GM23338 (cell line): ENCODE data around the gene FARS2. TPM values are rescaled to one million over a fixed set of nuclear protein-coding genes. Genes with fewer than 3 reads are reported as not detected.

ENCODE experiments used
- ATAC-seq: fragments of 200-7000 bp; cut with Tn5 transposase; 3 replicates; pipeline ENCODE4 v1.9.1; 2020
- DNase-seq: peaks from one replicate; pipeline ENCODE4 v3.0.0-alpha.2; 2015; ENCODE audit warnings: low spot score
- H2AFZ ChIP-seq: fragments of 200-600 bp; sonication (generic); 2 replicates; pipeline ENCODE4 v1.8.0; 2016; ENCODE audit warnings: antibody characterized with exemption, mild to moderate bottlenecking, moderate library complexity
- H3F3A ChIP-seq: fragments of 200-600 bp; sonication (generic); replicated peaks from 2 replicates; pipeline ENCODE4 v1.8.0; 2017; ENCODE audit warnings: antibody characterized with exemption, mixed run types, low read depth
- H3K27ac ChIP-seq: fragments of 200-600 bp; sonication (generic); 2 replicates; pipeline ENCODE4 v1.6.1; 2016; ENCODE audit warnings: low read depth
- H3K27me3 ChIP-seq: fragments of 200-600 bp; sonication (generic); 2 replicates; pipeline ENCODE4 v1.8.0; 2016; ENCODE audit warnings: mild to moderate bottlenecking, mixed run types, moderate library complexity; ENCODE audit not compliant: insufficient read depth
- H3K36me3 ChIP-seq: fragments of 200-600 bp; sonication (generic); 2 replicates; pipeline ENCODE4 v1.8.0; 2016; ENCODE audit warnings: mild to moderate bottlenecking; ENCODE audit not compliant: insufficient read depth
- H3K4me1 ChIP-seq: fragments of 200-600 bp; sonication (generic); 2 replicates; pipeline ENCODE4 v1.8.0; 2016; ENCODE audit warnings: mild to moderate bottlenecking, moderate library complexity; ENCODE audit not compliant: insufficient read depth
- H3K4me2 ChIP-seq: fragments of 200-600 bp; sonication (generic); 2 replicates; pipeline ENCODE4 v1.7.1; 2017; ENCODE audit warnings: mixed run types
- H3K4me3 ChIP-seq: fragments of 200-600 bp; sonication (generic); 2 replicates; pipeline ENCODE4 v1.6.1; 2016; ENCODE audit warnings: mixed run types
- H3K79me2 ChIP-seq: fragments of 200-600 bp; sonication (generic); replicated peaks from 2 replicates; pipeline ENCODE4 v1.8.0; 2017; ENCODE audit warnings: mild to moderate bottlenecking; ENCODE audit not compliant: insufficient read depth
- H3K9me2 ChIP-seq: fragments of 200-600 bp; sonication (generic); 2 replicates; pipeline ENCODE4 v1.8.0; 2017; ENCODE audit not compliant: insufficient read depth
- H4K20me1 ChIP-seq: fragments of 200-600 bp; sonication (generic); replicated peaks from 2 replicates; pipeline ENCODE4 v1.8.0; 2017; ENCODE audit warnings: mild to moderate bottlenecking; ENCODE audit not compliant: insufficient read depth
- H3K27ac Mint-ChIP-seq: 2 replicates; pipeline ENCODE4 v1.8.0; 2020; ENCODE audit warnings: inconsistent platforms, mild to moderate bottlenecking, moderate library complexity, mixed read lengths
- H3K27me3 Mint-ChIP-seq: 3 replicates; pipeline ENCODE4 v1.8.0; 2022; ENCODE audit warnings: low read depth, mild to moderate bottlenecking, moderate library complexity, mixed read lengths, inconsistent platforms; ENCODE audit not compliant: insufficient read depth, poor library complexity
- H3K36me3 Mint-ChIP-seq: 3 replicates; pipeline ENCODE4 v1.8.0; 2021; ENCODE audit warnings: low read depth, mild to moderate bottlenecking, inconsistent platforms, moderate library complexity, mixed read lengths
- H3K4me1 Mint-ChIP-seq: 3 replicates; pipeline ENCODE4 v1.8.0; 2020; ENCODE audit warnings: mild to moderate bottlenecking, inconsistent platforms, mixed read lengths
- H3K4me3 Mint-ChIP-seq: 3 replicates; pipeline ENCODE4 v1.8.0; 2021; ENCODE audit warnings: moderate library complexity, mild to moderate bottlenecking, inconsistent platforms, mixed read lengths
- H3K9me3 Mint-ChIP-seq: 3 replicates; pipeline ENCODE4 v1.8.0; 2020; ENCODE audit warnings: moderate library complexity, mild to moderate bottlenecking, inconsistent platforms, mixed read lengths
- EZH2 ChIP-seq: fragments of 200-600 bp; sonication (generic); IDR thresholded peaks from one replicate; pipeline ENCODE4 v1.8.0; 2017; ENCODE audit warnings: antibody characterized with exemption, mild to moderate bottlenecking, low read depth; ENCODE audit not compliant: unreplicated experiment
- EZH2phosphoT487 ChIP-seq: fragments of 200-600 bp; sonication (generic); IDR thresholded peaks from one replicate; pipeline ENCODE4 v1.8.1; 2018; ENCODE audit warnings: antibody characterized with exemption; ENCODE audit not compliant: unreplicated experiment
- JUNB ChIP-seq: IDR thresholded peaks from one replicate; pipeline ENCODE4 v1.6.1; 2016; ENCODE audit warnings: antibody characterized with exemption; ENCODE audit not compliant: unreplicated experiment
- NANOG ChIP-seq: IDR thresholded peaks from 2 replicates; pipeline ENCODE4 v1.6.1; 2016; ENCODE audit warnings: antibody characterized with exemption, borderline replicate concordance
- POLR2AphosphoS5 ChIP-seq: IDR thresholded peaks from 2 replicates; pipeline ENCODE4 v1.6.1; 2016; ENCODE audit warnings: antibody characterized with exemption, low read depth
- STAT1 ChIP-seq: IDR thresholded peaks from one replicate; pipeline ENCODE4 v1.6.1; 2016; ENCODE audit warnings: antibody characterized with exemption; ENCODE audit not compliant: unreplicated experiment
- ZNF114 ChIP-seq: fragments of 250-450 bp; sonication (Bioruptor Pico); IDR thresholded peaks from 2 replicates; pipeline ENCODE4 v1.5.0; 2020; ENCODE audit warnings: mild to moderate bottlenecking, moderate library complexity
- ZNF331 ChIP-seq: fragments of 250-450 bp; sonication (Bioruptor Pico); IDR thresholded peaks from 2 replicates; pipeline ENCODE4 v1.5.0; 2020; ENCODE audit warnings: low read depth, mild to moderate bottlenecking, moderate library complexity
- polyA plus RNA-seq: library from polyadenylated mRNA; unstranded; fragments of >200 nt; fragmentation: Nextera tagmentation; extraction: Ambion mirVana; gene quantifications from 2 replicates; pipeline ENCODE4 v1.2.1, GENCODE V29; 2016
- total RNA-seq: library from RNA; depleted of rRNA; stranded (reverse); fragments of >200 nt; shearing (Covaris generic); gene quantifications from 2 replicates; pipeline ENCODE4 v1.2.3, GENCODE V29; 2014
- TF ChIP-seq, protein P1 (sequence below): IDR thresholded peaks from one replicate; pipeline ENCODE4 v1.6.1; 2018; ENCODE audit warnings: antibody characterized with exemption; ENCODE audit not compliant: unreplicated experiment
- TF ChIP-seq, protein P2 (sequence below), 2 experiments: fragments of 200-600 bp in 1 of 2; sonication (generic) in 1 of 2; conservative IDR thresholded peaks; 2 replicates each; pipeline versions ENCODE4 v1.5.1 to v1.6.1; 2016 to 2017; ENCODE audit warnings: antibody characterized with exemption in 2 of 2, low read depth in 2 of 2, mild to moderate bottlenecking in 2 of 2, moderate library complexity in 1 of 2

FARS2 gene
- total and polyA plus RNA-seq, 2 experiments from 2014 or later, result 7.6 to 19.0 TPM

DNA sequence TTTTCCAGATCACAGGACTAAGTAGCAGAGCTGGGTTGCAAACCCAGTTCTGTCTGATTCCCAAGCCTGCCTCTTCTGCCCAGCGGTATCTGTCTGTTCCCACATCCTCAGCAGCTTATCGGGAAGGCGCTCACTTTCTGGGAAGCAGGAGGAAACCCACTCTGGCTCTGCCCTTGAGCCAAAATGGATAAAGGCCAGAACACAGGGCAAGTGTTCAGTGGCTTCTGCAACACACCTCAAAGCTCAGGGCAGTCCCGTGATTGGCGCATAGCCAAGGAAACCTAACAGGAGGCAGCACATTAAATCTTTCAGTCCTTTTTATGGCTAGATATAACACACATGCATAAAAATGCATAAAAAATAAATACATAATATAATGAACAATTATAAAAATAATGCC, 483.2 kb downstream of the FARS2 start:
- Mint-ChIP-seq H3K4me3 (no peak overlapping the region), H3K27me3 (peaks cover 11% of the 10 kb centered on the region)
- TF ChIP-seq EZH2phosphoT487 (no peak), POLR2AphosphoS5 (no peak), ZNF114 (CRISPR knock-in tag) (no peak), ZNF331 (CRISPR knock-in tag) (no peak), STAT1 (no peak), EZH2 (no peak), JUNB (no peak)
- TF ChIP-seq, protein P1, sequence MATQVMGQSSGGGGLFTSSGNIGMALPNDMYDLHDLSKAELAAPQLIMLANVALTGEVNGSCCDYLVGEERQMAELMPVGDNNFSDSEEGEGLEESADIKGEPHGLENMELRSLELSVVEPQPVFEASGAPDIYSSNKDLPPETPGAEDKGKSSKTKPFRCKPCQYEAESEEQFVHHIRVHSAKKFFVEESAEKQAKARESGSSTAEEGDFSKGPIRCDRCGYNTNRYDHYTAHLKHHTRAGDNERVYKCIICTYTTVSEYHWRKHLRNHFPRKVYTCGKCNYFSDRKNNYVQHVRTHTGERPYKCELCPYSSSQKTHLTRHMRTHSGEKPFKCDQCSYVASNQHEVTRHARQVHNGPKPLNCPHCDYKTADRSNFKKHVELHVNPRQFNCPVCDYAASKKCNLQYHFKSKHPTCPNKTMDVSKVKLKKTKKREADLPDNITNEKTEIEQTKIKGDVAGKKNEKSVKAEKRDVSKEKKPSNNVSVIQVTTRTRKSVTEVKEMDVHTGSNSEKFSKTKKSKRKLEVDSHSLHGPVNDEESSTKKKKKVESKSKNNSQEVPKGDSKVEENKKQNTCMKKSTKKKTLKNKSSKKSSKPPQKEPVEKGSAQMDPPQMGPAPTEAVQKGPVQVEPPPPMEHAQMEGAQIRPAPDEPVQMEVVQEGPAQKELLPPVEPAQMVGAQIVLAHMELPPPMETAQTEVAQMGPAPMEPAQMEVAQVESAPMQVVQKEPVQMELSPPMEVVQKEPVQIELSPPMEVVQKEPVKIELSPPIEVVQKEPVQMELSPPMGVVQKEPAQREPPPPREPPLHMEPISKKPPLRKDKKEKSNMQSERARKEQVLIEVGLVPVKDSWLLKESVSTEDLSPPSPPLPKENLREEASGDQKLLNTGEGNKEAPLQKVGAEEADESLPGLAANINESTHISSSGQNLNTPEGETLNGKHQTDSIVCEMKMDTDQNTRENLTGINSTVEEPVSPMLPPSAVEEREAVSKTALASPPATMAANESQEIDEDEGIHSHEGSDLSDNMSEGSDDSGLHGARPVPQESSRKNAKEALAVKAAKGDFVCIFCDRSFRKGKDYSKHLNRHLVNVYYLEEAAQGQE, result no peak
- TF ChIP-seq, protein P2, sequence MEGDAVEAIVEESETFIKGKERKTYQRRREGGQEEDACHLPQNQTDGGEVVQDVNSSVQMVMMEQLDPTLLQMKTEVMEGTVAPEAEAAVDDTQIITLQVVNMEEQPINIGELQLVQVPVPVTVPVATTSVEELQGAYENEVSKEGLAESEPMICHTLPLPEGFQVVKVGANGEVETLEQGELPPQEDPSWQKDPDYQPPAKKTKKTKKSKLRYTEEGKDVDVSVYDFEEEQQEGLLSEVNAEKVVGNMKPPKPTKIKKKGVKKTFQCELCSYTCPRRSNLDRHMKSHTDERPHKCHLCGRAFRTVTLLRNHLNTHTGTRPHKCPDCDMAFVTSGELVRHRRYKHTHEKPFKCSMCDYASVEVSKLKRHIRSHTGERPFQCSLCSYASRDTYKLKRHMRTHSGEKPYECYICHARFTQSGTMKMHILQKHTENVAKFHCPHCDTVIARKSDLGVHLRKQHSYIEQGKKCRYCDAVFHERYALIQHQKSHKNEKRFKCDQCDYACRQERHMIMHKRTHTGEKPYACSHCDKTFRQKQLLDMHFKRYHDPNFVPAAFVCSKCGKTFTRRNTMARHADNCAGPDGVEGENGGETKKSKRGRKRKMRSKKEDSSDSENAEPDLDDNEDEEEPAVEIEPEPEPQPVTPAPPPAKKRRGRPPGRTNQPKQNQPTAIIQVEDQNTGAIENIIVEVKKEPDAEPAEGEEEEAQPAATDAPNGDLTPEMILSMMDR (conservative IDR thresholded peaks at IDR 0.05; ENCODE audit: low read depth in 2 of 2), result no peak

DNA sequence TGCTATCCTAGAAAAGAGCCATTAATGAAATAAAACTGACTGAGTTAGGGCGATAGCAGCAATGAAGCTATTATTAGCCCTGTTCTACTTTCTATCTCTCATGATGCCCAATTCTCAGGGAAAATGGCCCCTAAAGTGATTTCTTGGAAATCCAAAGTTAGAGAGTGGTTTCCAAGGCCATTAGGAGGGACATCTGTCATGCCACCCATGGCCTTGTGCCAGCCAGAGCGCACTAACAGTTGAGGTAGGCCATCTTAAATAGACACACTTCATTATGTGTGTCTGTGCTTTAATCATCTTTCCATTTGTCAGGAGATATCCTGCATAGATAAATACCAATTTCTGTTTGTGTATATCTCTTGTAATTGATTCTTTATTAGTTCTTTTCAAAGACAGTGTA, 483.8 kb downstream of the FARS2 start:
- H3K9me3 Mint-ChIP-seq, result no peaks in the 10 kb centered on the region
- Histone ChIP-seq H3K4me1 (no peaks in the 10 kb centered on the region), H3K27me3 (no peaks in the 10 kb centered on the region), H3K9me2 (no peaks in the 10 kb centered on the region), H3K36me3 (no peaks in the 10 kb centered on the region), H4K20me1 (no peaks in the 10 kb centered on the region), H2AFZ (no peak overlapping the region), H3K79me2 (no peaks in the 10 kb centered on the region), H3K4me3 (no peak overlapping the region), H3F3A (no peaks in the 10 kb centered on the region), H3K4me2 (no peak overlapping the region), H3K27ac (no peak overlapping the region)
- no peak overlapping the region for H3K4me3 Mint-ChIP-seq
- DNase-seq (no peak), ATAC-seq (no peak)
- peaks cover 25% of the 10 kb centered on the region for H3K4me1 Mint-ChIP-seq
- no peaks in the 10 kb centered on the region for H3K36me3 Mint-ChIP-seq
- peaks cover 11% of the 10 kb centered on the region for H3K27me3 Mint-ChIP-seq
- H3K27ac Mint-ChIP-seq, result no peak overlapping the region
- TF ChIP-seq NANOG, result no peak
- no peak for TF ChIP-seq STAT1
- TF ChIP-seq, protein P1, result no peak

More for the DNA sequence above, 483.2 kb downstream of the FARS2 start:
- DNase-seq, result no peak
- H3K4me1 Mint-ChIP-seq, result peaks cover 23% of the 10 kb centered on the region
- no peaks in the 10 kb centered on the region for H3K27me3 ChIP-seq
- H3K4me2 ChIP-seq, result no peak overlapping the region
- H3K27ac ChIP-seq, result no peak overlapping the region
- no peaks in the 10 kb centered on the region for H3K79me2 ChIP-seq
- H3K27ac Mint-ChIP-seq, result no peak overlapping the region
- no peaks in the 10 kb centered on the region for H3K36me3 Mint-ChIP-seq
- no peaks in the 10 kb centered on the region for H3K9me3 Mint-ChIP-seq
- H3K36me3 ChIP-seq, result no peaks in the 10 kb centered on the region
- ATAC-seq, result no peak
- H3K4me3 ChIP-seq, result no peak overlapping the region
- no peak overlapping the region for H2AFZ ChIP-seq
- no peaks in the 10 kb centered on the region for H4K20me1 ChIP-seq
- no peaks in the 10 kb centered on the region for H3K9me2 ChIP-seq
- no peaks in the 10 kb centered on the region for H3F3A ChIP-seq
- H3K4me1 ChIP-seq, result no peaks in the 10 kb centered on the region
